ENCODE measurements around the gene FNBP1.

DNA sequence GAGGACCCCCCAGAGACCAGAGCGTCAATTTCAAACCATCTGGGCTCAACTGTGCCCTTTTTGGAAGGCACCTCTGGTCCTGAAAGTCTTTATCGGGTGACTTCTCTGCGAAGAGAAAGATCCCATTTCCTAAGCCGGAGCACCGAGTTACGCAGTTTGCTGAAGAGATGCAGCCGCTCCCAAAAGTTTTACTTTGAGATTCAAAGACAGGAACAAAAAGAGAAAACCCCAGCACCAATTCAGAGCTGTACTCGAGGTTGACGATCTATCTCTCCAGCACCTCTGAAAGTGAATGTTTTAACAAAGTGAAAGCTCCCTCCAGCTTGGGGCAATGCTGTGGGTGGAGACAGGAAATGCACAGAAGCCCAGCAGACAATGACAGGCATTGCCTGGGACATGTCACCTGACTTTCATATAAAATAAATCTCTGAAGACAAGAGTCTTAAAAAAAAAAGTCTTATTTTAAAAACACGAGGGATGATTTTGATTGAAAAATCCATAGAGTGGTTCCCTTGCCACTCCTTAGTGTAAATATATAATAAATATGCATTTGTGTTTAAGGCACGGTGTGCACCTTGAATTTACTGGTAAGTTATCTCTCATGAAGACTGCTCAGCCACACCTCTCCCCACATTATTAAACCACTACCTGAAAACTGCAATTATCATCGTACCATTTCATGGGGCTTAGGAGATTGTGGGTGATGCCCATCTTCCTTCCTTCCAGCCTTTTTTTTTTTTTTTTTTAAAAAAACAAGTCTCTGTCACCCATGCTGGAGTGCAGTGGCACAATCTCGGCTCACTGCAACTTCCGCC is 79.9 kb downstream of the FNBP1 start:
- TF ChIP-seq, protein P1, sequence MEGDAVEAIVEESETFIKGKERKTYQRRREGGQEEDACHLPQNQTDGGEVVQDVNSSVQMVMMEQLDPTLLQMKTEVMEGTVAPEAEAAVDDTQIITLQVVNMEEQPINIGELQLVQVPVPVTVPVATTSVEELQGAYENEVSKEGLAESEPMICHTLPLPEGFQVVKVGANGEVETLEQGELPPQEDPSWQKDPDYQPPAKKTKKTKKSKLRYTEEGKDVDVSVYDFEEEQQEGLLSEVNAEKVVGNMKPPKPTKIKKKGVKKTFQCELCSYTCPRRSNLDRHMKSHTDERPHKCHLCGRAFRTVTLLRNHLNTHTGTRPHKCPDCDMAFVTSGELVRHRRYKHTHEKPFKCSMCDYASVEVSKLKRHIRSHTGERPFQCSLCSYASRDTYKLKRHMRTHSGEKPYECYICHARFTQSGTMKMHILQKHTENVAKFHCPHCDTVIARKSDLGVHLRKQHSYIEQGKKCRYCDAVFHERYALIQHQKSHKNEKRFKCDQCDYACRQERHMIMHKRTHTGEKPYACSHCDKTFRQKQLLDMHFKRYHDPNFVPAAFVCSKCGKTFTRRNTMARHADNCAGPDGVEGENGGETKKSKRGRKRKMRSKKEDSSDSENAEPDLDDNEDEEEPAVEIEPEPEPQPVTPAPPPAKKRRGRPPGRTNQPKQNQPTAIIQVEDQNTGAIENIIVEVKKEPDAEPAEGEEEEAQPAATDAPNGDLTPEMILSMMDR (IDR thresholded peaks at IDR 0.05): no peak
- TF ChIP-seq POLR2A (IDR thresholded peaks at IDR 0.05): peak in 1 of 2 donors; percentile 34

All from vagina (tissue), 2 donors.